Suppressor macrophage treated with lipopolysaccharide for 4 hours (primary cell): Measurements from ENCODE around the gene AQP9.

ENCODE experiments used
- DNase-seq: peaks from one replicate; pipeline ENCODE4 v3.0.0-alpha.2; 2020

AQP9 gene

DNA sequence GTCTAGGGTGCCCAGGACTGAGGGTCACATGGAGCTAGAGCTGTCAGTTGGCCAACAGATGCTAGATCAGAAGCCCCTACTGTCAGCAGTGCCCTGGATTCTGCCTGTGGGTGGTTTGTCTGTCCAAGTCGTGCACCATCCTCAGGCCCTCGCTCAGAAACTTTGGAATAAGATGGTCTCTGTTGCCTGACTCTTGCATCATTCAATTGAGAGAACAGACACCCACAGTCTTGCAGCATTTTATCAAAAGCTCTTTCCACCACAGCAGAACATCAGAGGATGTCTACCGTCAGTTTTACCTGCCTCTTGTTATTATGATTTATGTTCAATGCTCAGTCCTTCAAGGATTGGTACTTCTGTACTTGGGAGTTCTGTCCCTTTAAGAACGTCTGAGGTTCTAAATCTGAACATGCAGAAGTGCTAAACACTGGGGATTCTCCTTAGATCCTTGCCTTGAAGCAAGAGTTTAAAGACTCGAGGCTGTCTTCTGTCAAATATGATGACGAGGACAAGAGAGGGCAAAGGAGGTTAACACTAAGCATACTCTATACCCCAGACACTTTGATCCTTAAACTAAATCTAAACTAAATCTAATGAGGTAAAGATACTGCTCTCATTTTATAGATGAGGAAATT is 4.8 kb downstream of the AQP9 start:
- DNase-seq = peak; percentile 20

DNA sequence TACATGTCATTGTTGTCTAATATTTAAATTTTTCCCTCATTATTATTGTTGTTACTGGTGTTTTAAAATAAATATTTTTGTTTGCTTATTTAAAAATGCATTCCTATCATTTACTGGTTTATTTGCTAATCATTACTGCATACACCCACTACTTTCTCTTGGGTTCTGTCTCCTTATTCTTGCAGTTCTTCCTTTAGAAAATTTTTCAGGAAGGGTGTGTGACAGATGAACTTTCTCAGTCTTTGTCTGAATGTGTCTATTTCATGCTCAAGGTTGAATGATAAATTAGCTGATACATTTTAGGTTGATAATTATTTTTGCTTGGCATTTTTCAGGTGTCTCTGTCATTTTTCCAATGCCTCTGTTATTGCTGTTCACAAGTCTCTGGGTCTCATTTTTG is 7.4 kb downstream of the AQP9 start:
- peak; percentile 53 for DNase-seq

DNA sequence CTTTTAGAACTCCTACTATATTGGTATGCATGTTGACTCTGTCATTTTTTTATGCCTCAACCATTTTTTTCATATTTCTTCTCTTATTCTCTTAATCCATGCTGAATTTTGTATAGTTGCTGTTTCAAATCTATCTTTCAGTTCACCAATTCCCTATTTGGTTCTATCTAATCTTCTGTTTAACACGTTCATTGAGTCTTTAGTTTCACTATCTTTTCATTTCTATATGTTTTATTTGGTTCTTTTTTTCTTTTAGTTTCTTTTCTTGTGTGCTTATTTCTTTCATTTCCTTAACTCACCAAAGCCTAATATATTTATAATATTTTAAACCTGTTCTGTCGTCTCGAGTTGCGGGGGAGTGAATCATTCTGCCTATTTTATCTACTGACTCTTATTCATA is 8.0 kb downstream of the AQP9 start:
- peak; percentile 55 for DNase-seq

DNA sequence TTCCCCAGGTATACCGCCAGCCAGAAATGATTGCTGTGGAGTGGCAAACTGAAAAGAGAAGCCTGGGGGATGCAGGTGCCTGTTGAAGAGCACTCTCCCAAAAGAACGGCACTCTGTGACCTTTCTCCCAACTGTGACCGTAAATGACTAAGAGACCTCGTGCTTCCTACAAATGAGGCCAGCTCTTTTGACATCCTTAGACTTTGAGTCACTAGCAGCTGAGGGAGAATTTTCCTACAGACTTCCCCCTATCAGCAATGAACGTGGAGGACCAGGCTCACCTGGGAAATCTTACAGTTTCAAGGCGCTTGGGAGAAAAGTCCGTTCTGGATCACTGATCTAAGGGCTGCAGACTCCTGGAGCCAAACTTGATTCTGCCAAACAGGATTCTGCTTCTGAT is 8.6 kb downstream of the AQP9 start:
- peak; percentile 96 for DNase-seq

DNA sequence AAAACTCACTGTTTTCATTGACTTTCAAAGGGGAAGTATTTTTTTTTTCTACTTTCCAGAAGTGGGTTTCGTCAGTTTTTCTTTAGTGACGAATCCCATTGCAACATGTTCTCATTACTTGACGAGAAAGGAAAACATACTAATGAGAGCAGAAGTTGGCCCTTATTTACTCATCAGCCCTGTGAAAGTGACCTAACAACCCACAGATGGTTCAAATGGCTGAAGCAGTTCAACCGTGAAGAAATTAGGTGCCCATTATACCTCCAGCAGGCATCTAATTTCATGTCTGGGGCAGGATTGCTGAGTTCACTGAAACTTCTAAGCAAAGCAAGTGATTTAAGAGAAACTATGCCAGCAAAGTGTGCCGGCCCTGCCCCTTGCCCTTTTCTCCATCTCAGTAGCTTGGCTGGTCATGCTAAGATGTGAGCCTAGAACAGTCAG is 9.0 kb downstream of the AQP9 start:
- DNase-seq = peak; percentile 94

DNA sequence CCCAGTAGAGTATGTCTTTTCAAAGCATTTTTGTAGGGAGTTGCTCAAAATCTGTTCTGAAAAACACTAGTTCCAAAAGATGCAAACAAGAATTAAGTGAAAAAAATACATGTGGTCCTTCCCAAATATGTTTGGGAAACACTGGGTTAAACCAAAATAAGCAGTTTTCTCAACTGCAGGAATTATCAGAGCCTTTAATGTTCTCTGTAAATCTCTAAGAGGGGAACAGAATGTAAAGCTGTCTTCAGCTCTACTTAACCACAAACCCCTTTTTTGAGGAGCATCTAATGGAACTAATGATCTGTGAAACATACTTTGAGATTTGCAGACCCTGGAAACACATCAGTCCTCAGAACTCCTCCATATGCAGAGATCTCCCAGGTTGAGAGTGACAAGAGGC is 9.9 kb downstream of the AQP9 start:
- DNase-seq = no peak

DNA sequence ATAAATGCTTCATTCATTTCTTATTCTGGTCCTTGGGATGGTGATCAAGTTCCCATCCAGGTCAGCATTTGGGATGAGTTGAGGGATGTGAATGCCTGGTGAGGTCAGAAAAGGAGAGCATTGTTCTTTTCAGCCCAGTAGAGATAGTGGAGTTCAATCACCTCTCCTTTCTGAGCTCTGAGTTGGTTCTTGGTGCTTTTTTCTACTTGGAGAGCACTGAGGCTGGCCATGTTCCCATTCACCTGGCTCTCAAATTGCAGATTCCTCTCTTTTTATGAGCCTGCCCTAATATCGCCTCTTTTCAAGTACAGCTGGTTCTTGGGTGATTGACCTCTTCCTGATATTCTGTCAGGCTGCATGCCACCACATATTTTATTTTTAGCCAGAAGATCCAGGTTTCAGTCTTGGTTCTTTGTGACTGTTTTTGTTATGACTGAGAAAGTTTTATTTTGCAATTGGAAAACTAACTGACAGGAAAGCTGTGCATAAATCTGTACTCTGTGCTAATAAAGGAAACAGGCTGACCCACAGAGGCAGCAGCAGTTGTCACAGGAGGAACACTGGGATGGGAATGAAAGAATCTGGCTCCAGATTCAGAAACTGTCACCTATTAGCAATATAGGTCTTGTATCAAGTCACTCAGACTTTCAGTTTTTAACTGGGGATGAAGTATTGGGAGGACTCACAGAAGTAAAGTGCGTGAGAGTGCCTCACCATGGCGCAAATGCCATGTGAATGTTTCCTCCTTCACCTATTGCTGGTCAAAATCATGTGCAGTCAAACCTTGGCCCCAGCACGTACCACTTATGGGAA is 10.7 kb downstream of the AQP9 start:
- peak; percentile 81 for DNase-seq

DNA sequence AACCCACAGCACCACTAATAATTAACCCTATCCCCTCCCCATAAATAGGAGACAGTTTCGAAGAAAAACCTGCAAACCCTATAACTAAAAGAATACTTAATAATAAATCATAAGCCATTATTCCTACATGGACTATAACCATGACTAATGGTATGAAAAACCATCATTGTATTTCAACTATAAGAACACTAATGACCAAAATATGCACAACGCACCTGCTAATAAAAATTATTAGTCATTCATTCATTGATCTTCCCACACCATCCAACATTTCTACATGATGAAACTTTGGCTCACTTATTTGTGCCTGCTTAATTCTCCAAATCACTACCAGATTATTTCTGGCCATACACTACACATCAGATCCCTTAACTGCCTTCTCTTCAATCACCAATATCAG is 16.6 kb downstream of the AQP9 start:
- DNase-seq = no peak

DNA sequence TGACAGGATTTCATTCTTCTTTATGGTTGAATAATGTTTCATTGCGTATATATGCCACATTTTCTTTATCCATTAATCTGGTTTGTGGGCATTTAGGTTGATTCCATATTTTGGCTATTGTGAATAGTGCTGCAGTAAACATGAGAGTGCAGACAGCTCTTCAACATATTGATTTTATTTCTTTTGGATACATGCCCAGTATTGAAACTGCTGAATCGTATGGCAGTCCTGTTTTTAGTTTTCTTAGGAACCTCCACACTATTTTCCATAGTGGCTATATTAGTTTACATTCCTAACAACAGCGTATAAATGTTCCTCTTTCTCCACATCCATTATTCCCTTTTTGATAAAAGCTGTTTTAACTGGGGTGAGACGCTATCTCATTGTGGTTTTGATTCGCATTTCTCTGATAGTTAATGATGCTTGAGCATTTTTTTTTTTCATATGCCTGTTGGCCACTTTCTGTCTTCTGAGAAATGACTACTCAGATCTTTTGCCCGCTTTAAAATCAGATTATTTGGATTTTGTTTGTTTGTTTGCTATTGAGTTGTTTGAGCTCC is 21.7 kb downstream of the AQP9 start:
- DNase-seq = no peak

DNA sequence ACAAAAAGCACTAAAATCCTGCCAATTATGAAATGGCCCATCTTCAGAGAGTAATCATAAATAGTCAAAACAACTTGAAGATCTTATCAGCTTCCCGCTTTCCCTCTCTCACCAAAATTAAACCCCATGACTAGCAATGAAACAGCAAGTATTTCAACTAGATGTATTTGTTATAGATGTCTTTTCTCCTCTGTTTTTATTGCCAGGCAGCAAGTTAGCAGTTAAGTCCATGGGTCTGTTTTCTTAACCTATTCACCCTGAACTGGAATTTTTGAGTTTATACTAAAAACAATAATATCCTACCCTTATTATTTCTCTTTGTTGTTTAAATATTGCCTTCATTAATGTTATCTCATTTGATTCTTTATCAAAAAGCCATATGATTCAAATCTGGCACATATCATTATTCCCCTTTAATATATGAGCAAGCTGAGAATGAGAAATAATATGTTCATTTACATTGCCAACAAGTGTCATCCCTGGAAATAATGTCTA is 23.3 kb downstream of the AQP9 start:
- DNase-seq = no peak

DNA sequence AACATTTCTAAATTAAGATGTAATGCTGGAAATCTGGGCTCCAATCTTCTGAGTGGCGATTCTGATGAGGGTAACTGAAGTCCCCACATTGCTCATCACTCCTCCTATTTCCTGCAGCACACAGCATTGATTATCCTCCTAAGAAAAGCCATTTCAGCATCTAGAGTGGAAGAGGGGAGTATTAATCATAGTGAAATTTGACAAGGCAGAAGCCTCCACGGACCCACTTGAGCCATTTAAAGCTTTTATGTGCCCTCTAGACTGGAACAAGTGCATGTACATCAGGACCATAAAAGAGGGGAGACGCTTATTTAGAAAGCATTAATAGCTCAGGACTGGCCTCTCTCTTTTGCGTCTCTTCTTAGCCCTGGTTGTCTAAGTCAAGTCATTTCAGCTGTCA is 25.8 kb downstream of the AQP9 start:
- no peak for DNase-seq

DNA sequence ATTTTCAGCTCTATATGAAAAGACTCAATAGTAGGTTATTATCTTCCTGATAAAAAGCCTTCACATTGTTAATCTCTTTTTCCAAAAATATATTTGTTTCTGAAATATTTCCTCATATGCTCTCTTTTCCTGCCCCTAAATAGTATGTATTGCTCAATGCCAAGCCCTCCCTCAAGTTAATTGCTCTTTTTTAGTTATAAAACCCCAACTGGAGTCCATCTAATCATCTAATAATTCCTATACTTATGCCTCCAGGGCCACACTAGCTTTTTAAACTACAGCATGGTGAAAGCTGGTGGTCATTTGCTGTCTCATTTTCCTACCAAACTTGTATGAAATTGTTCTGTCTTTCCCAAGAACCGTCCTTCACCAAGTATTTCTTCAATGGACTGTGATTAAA is 26.7 kb downstream of the AQP9 start:
- DNase-seq = no peak

DNA sequence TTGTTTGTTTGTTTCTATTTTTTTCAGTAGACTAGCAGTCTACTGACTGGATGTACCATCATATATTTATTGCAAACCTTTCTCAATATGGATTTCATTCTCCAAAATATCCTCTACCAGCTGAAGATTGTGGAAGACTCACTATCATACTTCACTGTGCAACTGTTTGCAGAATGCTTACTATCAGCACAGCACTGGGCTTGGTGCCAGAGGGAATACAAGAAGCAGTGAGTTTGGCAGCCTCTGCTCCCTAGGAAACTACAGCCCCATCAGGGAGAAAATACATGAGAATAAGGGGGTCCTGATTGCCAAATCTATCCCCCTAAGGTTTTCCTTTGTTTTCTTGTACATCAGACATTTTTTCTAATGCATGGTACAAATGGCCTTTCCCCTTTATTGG is 27.5 kb downstream of the AQP9 start:
- DNase-seq = no peak

DNA sequence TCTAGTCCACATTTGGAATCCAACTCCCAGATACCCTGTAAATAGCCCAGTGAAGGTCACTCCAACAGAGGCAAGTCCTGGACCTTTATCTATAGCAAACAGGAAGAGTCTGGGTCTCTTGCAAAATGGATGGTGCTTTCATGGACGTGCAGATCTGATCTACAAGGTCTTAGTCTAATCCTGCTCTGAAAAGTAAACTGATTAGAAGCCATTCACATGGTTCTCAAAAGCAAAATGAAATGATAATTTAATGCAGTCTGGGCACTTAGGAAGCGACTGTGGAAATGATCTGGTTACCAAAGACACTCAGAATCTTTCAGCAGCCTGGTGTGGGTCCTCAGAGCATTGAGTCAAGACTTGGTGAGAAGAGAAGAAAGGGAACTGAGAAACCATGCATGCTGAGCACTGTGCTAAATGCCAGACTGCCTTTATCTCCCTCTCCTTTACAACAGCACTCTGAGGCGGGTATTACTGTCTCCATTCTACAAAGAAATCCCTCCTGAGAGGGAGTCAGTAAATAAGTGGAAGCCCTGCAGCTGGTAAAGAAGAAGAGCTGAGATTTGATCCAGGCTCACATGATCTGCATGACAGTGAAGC is 29.0 kb downstream of the AQP9 start:
- peak; percentile 39 for DNase-seq

DNA sequence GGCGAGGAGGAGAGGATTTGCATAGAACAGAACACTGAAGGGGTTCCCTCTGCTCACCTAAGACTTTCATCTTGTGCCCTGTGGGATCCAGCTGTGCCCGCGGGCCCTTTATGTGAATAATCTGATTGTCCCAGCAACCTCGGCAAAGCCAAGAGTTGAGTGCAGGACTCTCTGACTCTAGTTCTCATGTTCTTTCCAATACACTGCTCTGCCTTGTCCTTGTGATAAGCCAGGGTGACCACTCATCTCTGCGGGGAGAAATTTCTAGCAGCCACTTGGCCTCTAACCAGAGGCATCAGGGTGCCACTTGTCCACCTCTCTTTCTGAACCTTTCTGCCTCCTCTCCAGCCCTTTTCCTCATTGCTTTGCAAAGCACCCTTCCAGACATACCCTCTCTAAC is 31.8 kb downstream of the AQP9 start:
- DNase-seq = no peak

DNA sequence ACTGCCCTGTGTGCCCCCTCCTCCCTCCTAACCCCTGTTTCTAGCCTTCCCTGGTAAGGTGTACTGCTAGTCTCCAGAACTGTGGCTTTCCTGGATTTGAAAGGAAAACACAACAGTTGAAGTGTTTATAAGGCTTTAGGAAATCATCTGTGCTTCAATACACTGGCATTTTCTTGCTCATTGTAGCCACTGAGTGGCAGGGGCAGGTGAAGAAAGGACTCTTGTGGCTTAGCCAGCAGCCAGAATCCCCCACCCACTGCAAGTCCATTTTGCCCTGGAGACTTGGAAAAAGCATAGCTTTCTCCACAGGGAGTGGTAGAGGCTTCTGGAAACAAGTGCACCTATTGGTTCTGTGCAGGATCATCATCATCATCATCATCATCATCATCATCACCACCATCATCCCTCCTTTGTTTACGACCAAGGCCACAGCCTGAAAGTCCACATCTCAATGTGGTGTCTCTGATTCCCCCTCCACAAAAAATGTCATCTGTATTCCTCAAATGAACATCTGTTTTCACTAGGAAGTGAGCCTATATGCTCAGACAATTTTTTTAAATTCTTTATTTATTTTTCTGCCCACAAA is 33.4 kb downstream of the AQP9 start:
- DNase-seq = no peak

DNA sequence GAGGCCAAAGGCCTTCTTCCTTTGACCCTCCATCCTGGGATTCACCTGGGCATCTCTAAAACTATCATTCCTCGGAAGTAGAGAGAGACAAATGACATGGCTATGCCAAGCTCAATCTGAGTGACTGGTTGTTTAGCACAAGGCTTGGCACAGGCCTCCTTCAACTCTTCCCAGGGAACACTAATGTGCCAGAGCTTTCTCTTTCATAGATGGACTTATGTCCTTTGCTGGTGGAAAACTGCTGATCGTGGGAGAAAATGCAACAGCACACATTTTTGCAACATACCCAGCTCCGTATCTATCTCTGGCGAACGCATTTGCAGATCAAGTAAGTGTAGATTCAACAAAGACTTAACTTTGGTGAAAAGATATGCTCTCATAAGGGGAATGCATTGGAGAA is 36.5 kb downstream of the AQP9 start:
- DNase-seq = no peak

DNA sequence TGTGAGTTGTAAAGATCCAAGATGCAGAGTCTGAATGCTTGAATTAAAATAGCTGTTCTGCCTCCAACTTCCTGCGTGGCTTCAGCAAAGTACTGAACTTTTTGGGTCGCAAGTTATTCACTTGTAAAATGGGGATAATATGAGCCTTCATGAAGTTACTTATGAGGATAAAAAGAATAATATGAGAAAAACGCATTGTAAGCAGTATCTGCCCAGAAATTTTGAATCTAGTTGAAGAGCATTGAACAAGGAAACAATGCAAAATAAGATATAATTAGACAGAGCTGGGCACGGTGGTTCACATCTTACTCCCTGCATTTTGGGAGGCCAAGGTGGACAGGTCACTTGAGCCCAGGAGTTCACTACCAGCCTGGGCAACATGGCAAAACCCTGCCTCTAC is 37.8 kb downstream of the AQP9 start:
- no peak for DNase-seq

DNA sequence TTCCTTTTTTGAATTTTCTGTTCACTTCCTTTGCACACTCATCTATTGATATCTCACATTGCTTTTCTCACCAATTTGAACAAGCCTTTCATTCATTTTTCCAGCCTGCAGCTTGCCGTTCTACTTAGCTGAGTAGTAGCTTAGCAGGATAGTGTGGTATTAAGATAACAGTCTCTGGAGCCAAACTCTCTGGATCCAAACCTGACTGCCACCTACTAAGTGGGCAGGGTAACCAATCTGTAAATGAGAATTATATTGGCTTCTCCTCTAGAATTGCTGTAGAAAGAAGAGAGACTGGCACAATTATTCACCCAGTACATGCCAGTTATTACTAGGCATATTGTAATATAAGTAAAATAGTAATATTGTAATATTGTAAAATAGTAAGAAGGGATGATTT is 40.5 kb downstream of the AQP9 start:
- no peak for DNase-seq

DNA sequence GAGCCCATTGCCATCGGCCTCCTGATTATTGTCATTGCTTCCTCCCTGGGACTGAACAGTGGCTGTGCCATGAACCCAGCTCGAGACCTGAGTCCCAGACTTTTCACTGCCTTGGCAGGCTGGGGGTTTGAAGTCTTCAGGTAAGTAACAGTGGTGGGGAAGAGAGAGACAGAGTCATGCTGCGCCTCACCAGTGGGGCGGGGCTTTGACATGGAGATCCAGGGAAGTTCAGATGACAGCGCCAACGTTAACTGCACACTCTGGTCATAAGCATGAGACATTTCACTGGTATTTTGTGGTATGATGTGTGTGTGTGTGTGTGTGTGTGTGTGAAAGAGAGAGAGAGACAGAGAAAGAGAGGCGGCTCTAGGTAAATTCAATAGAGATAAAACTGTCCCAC is 41.0 kb downstream of the AQP9 start:
- no peak for DNase-seq

DNA sequence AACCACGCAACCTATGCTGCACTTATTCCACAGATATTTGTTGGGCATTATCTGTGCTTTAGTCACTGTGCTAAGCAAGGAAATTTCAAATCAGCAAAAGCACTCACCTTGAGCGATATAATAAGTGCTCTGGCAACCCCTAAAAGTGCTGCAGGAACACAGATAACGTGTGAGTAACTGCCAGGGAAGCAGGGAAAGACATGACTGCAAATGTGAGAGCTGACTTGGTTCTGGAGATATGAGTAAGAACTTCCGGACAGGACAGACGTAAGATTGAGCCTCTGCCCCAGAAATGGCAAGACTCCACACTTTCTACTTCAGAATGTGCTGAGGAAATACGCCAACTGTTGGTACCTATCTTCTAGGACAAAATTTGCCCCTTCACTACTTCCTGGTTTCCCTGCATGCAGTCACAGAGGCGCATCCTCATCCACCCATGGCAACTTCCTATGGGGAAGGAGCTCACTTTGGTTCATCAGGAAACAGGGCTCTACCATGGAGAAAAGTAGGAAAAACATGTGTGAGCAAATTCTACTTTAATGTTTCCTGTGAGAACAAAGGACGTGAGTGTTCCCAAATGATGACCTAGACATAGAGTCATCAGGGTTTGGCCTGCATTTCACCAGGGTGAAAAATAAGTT is 41.7 kb downstream of the AQP9 start:
- peak; percentile 19 for DNase-seq

DNA sequence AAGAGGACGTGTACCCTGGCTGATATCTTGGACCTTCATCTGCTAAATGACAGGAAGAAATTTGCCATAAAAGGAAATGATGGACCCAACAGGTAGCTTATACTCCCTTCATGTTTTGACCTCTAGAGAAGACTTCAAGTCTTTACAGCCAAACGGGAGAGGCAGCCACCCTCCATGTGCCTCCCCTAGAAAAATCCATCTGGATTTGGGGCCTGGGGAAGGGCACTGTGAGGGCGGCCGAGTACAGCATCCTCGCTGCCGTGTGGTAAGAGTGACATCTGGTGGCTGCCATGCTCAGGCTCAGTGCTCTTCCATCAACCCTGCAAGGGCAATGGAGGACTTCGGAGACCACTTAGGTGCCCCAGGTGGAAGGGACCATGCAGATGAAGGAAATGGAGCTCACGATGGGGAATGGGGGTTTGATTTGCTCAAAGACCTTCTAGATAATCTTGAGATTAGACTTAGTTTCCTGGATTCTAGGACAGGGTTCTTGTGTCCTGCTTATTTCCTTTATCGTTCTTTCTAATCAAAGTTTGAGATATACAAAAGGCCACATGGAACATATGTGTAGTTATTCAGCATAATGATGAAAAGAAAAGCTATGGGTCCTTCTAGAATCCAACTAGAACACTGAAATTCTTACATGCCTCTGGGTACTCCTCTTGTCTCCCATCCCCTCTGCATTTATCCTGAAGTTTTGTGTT is 44.4 kb downstream of the AQP9 start:
- peak; percentile 35 for DNase-seq
